ENCODE results near the gene C4A.

DNA sequence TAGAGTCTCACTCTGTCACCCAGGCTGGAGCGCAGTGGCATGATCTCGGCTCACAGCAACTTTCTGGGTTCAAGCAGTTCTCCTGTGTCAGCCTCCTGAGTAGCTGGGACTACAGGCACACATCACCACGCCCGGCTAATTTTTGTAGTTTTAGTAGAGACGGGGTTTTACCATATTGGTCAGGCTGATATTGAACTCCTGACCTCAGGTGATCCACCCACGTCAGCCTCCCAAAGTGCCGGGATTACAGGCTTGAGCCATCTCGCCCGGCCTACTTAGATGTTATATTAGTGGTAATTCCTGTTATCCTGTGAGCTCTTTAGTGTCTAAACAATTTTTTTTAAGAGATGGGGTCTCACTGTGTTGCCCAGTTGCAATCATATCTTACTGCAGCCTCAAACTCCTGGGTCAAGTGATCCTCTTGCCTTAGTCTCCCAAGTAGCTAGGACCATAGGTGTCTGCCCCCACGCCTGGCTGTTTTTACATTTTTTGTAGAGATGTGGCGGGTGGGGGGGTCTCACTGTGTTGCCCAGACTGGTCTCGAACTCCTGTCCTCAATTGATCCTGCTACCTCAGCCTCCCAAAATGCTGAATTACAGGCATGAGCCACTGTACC is 3.9 kb upstream of the C4A start:
- TF ChIP-seq ZNF501 (tag by site-specific recombination; IDR thresholded peaks at IDR 0.05) (no peak), ZNF23 (tag by site-specific recombination; IDR thresholded peaks at IDR 0.05; ENCODE audit: borderline replicate concordance) (no peak), ZNF626 (tag by site-specific recombination; IDR thresholded peaks at IDR 0.05) (no peak)
- TF ChIP-seq, protein P1, sequence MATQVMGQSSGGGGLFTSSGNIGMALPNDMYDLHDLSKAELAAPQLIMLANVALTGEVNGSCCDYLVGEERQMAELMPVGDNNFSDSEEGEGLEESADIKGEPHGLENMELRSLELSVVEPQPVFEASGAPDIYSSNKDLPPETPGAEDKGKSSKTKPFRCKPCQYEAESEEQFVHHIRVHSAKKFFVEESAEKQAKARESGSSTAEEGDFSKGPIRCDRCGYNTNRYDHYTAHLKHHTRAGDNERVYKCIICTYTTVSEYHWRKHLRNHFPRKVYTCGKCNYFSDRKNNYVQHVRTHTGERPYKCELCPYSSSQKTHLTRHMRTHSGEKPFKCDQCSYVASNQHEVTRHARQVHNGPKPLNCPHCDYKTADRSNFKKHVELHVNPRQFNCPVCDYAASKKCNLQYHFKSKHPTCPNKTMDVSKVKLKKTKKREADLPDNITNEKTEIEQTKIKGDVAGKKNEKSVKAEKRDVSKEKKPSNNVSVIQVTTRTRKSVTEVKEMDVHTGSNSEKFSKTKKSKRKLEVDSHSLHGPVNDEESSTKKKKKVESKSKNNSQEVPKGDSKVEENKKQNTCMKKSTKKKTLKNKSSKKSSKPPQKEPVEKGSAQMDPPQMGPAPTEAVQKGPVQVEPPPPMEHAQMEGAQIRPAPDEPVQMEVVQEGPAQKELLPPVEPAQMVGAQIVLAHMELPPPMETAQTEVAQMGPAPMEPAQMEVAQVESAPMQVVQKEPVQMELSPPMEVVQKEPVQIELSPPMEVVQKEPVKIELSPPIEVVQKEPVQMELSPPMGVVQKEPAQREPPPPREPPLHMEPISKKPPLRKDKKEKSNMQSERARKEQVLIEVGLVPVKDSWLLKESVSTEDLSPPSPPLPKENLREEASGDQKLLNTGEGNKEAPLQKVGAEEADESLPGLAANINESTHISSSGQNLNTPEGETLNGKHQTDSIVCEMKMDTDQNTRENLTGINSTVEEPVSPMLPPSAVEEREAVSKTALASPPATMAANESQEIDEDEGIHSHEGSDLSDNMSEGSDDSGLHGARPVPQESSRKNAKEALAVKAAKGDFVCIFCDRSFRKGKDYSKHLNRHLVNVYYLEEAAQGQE (tag by site-specific recombination; IDR thresholded peaks at IDR 0.05): no peak
- TF ChIP-seq, protein P2, sequence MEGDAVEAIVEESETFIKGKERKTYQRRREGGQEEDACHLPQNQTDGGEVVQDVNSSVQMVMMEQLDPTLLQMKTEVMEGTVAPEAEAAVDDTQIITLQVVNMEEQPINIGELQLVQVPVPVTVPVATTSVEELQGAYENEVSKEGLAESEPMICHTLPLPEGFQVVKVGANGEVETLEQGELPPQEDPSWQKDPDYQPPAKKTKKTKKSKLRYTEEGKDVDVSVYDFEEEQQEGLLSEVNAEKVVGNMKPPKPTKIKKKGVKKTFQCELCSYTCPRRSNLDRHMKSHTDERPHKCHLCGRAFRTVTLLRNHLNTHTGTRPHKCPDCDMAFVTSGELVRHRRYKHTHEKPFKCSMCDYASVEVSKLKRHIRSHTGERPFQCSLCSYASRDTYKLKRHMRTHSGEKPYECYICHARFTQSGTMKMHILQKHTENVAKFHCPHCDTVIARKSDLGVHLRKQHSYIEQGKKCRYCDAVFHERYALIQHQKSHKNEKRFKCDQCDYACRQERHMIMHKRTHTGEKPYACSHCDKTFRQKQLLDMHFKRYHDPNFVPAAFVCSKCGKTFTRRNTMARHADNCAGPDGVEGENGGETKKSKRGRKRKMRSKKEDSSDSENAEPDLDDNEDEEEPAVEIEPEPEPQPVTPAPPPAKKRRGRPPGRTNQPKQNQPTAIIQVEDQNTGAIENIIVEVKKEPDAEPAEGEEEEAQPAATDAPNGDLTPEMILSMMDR (tag by site-specific recombination; IDR thresholded peaks at IDR 0.05): no peak

Data from HEK293 (cell line).